GM21528 (cell line): ENCODE results near the gene TBC1D25.

Source experiments
- ATAC-seq: cut with Tn5 transposase; IDR thresholded peaks from one replicate; pipeline ENCODE4 v1.9.1; 2021; ENCODE audit warnings: mild to moderate bottlenecking, moderate library complexity; ENCODE audit not compliant: unreplicated experiment, low FRiP score

Gene TBC1D25

DNA sequence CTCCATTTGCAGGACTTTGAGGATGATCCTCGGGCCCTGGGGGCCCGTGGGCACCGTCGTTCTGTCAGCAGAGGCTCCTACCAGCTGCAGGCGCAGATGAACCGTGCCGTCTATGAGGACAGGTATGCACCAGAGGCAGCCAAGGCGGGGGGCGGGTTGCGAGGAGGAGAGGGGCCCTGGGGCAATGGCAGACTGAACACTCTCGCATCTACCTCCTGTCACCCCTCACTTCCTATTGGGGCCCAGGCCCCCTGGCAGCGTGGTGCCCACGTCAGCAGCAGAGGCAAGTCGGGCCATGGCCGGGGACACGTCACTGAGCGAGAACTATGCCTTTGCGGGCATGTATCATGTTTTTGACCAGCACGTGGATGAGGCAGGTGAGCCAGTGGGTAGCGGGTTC lies 59.8 kb downstream of the TBC1D25 start:
- ATAC-seq, result no peak

DNA sequence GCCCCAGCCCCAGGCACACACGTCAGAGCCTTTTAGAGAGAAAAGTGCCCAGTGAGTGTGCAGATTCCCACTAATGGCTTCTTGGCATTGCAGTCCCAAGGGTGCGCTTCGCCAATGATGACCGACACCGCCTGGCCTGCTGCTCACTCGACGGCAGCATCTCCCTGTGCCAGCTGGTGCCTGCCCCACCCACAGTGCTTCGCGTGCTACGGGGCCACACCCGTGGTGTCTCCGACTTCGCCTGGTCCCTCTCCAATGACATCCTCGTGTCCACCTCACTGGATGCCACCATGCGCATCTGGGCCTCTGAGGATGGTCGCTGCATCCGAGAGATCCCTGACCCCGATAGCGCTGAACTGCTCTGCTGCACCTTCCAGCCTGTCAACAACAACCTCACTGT lies 60.7 kb downstream of the TBC1D25 start:
- no peak for ATAC-seq

DNA sequence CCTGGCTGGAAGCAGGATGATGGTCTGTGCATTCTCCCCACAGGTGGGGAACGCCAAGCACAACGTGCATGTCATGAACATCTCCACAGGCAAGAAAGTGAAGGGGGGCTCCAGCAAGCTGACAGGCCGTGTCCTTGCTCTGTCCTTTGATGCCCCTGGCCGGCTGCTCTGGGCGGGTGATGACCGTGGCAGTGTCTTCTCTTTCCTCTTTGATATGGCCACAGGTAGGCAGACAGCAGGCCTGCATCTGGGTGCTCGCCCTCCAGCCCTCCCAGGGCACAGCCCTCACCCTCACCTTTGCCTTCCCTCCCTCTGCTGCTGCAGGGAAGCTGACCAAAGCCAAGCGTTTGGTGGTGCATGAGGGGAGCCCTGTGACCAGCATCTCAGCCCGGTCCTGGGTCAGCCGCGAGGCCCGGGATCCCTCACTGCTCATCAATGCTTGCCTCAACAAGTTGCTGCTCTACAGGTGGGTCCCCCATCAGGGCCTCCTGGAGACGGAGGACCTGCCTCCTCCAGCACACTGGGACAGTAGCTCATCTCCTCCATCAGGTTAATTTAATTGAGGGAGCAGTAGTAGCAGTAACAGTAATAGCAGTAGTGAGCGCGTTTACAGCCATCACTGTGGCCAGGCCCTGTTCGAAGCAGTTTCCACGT lies 62.4 kb downstream of the TBC1D25 start:
- ATAC-seq, result no peak

DNA sequence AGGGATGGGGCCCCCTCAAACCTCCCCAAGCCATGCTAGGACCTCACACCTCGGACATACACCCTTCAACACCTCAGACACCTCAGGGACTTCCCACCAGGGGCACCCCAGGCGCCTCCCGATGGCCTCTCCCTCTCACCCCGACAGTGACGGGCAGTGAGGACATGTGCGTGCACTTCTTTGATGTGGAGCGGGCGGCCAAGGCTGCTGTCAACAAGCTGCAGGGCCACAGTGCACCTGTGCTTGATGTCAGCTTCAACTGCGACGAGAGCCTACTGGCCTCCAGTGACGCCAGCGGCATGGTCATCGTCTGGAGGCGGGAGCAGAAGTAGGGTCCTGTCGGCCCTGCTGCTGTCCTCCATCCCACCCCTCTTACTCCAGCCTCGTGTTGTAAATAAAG lies 65.2 kb downstream of the TBC1D25 start:
- ATAC-seq, result no peak

DNA sequence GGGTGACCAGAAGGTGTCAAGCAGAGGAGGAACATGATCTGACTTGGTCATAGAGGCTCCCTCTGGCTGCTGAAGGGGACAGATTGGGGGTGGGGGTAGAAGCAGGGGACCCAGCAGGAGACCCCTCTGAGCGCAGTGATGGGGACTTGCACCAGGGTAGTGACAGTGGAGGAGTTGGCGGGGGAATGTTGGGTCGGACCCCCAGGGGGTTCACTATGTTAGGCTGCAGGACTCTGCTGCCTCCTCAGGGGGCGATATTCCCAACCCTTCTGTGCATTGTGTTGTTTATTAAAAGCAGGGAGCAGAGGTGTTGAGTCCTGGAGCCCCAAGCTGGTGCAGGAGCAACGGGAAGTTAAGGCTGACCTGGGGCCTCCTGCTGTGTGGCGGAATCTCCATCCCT lies 66.6 kb downstream of the TBC1D25 start:
- ATAC-seq, result no peak

DNA sequence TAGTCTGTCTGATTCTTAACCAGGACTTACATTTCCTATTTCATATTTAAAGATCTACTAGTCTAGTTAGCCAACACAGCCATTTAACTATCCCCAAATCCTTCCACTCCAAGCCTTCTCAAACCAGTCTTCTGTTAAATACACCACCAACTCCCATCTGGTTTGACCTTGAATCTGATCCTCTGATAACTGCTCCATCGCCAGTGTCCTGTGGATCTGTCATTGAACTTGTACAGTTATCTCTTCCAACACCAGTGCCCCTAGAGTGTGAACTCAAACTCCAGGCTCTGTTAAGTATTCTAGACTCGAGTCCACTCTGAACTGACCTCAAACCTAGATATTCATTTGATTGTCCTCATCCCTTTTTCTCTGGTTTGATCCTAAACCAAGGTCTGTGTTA lies 72.2 kb downstream of the TBC1D25 start:
- no peak for ATAC-seq
